ENCODE measurements around the gene IL10.

The IL10 gene

DNA sequence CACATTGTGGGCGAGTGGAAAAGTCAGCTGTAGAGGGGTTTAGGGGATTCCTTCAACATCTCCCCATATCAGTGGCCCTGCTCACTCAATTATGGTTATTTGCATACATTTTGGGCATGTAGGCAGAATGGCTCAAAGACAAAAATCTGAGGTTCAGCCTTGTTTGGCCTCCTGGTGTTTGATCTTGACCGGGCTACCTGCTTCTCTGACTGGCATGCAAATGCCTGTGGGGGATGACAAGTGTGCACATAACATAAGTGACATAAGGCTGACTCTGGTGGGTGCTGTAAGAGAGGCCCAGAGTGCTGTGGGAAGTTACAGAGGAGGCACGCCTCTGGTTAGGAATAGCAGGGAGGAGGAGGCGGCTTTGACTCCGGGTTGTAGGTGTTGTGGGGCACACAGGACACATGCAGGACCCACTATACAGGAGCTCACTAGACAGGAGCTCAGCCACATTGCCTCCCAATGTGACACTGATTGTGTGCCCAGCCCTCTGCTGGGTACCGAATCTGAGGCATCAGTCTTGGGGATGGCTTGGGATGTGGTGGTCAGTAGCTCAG lies 31.1 kb downstream of the IL10 start:
- no peaks in the 10 kb centered on the region for H3K27me3 ChIP-seq (replicated peaks; ENCODE audit: control insufficient read depth, insufficient read depth, low read length)
- no peaks in the 10 kb centered on the region for H3K36me3 ChIP-seq (ENCODE audit: control insufficient read depth, insufficient read depth, low read length, severe bottlenecking)
- no peak overlapping the region for H3K9ac ChIP-seq (ENCODE audit: low read length)
- H3K4me1 ChIP-seq (ENCODE audit: control insufficient read depth, insufficient read depth, low read length), result peaks cover 5% of the 10 kb centered on the region
- no peaks in the 10 kb centered on the region for H3K9me3 ChIP-seq (ENCODE audit: control insufficient read depth, low read length)
- DNase-seq (ENCODE audit: low read depth), result no peak
- no peak overlapping the region for H3K4me3 ChIP-seq (ENCODE audit: low read length)

DNA sequence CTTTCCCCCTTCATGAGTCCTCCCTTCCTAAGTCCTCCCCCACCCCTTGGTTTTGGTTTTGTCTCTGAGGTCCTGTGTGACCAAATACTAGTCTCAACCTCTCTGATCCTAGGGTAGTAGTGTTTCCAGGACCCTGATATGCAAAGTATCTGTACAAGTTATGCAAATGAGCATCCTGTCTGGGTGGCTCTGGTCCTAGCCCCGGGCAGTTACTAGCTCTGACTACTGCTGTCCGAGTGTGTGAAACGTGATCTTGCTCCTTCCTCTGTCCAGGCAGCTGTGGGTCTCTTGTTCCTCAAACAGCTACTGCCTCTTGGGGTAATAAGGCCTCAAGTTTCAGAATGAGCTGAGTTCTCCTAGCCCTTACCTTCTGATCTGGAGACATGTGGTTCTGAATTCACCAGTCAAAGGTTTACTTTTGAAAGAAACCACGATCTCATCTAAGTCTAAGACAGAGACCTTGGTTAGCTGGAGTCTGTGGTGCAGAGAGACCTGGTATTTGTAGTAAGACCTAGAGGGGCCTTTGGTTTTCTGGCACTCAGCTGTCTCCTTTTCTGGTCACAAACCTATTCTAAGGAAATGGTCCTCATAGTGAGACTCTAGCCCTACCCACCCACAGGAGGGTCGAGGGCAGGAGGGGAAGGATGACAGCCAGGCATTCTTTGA lies 32.8 kb downstream of the IL10 start:
- no peak overlapping the region for H3K9ac ChIP-seq (ENCODE audit: low read length)
- no peaks in the 10 kb centered on the region for H3K27me3 ChIP-seq (replicated peaks; ENCODE audit: control insufficient read depth, insufficient read depth, low read length)
- peaks cover 14% of the 10 kb centered on the region for H3K36me3 ChIP-seq (ENCODE audit: control insufficient read depth, insufficient read depth, low read length, severe bottlenecking)
- H3K4me1 ChIP-seq (ENCODE audit: control insufficient read depth, insufficient read depth, low read length), result peaks cover 5% of the 10 kb centered on the region
- no peak overlapping the region for H3K4me3 ChIP-seq (ENCODE audit: low read length)
- peak; percentile 41 for DNase-seq (ENCODE audit: low read depth)
- no peaks in the 10 kb centered on the region for H3K9me3 ChIP-seq (ENCODE audit: control insufficient read depth, low read length)

DNA sequence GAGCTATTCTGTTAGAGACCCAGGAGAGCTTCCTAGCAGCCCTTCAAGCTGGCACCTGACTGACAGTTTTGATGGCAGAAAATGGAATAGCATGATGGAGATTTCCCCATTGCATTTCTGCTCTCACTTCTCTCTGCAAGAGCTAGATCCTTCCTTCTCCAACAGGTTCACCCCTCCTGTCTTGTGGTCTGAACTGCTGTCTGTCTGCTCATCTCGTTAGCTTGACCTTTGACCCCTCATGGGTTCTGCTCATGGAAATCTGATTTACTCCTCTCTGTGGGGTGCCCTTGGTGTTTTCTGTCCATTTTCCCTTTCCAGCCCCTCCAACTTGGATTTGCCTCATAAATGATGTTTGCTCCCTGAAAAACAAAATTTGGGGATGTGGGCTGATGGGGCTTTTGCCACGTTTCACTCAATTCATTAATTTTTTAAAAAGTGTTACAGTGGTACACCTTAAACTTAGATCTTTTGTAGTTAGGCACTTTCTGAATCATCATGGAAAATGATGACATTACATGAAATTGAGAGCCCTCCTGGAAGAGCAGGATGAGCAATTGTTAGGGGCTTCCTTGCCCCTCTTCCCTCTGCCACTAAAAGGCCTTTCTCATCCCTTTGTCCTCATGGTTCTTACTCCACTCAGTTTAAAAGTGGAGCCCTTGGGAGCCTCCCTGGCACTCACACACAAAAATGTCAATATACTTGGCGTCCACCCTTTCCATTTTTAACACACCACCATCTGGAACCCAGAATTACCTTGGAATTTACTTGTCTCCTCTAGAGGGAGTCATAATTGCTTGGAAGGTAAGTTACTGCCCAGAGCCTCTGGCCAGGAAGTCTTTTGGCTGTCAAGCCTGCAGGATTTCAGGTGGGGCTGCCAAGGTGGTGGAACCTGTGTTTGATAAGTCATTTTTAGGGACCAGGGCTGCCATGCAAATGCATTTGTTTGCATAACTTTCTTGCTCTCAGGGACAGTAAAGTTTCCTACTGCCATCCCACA lies 33.6 kb downstream of the IL10 start:
- Histone ChIP-seq H3K36me3 (ENCODE audit: control insufficient read depth, insufficient read depth, low read length, severe bottlenecking) (peaks cover 22% of the 10 kb centered on the region), H3K9ac (ENCODE audit: low read length) (no peak overlapping the region), H3K27me3 (replicated peaks; ENCODE audit: control insufficient read depth, insufficient read depth, low read length) (no peaks in the 10 kb centered on the region), H3K4me3 (ENCODE audit: low read length) (no peak overlapping the region), H3K4me1 (ENCODE audit: control insufficient read depth, insufficient read depth, low read length) (peaks cover 5% of the 10 kb centered on the region), H3K9me3 (ENCODE audit: control insufficient read depth, low read length) (no peaks in the 10 kb centered on the region)
- no peak for DNase-seq (ENCODE audit: low read depth)

DNA sequence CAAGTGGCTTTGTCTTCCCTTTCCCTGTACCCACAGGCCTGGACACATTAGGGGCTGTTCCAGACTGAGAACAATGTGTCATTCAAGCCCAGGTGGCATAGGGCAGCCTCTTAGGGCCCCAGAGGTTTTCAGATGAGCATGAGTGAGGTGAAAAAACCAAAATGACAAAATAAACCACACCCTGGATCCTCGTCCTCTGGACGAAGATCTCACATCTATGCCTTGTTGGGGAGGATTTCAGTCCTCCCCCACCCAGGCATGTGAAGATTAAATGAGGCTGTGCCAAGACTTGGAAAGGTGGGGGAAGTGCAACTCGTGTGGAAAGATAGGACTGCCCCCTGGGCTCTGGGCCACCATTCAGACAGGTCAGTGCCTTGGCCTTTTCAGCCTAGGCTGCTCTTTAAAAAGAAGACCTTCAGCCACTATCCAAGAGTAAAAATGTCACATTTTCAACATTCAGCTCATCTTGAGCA lies 34.5 kb downstream of the IL10 start:
- Histone ChIP-seq H3K36me3 (ENCODE audit: control insufficient read depth, insufficient read depth, low read length, severe bottlenecking) (peaks cover 29% of the 10 kb centered on the region), H3K9ac (ENCODE audit: low read length) (no peak overlapping the region), H3K27me3 (replicated peaks; ENCODE audit: control insufficient read depth, insufficient read depth, low read length) (no peaks in the 10 kb centered on the region), H3K9me3 (ENCODE audit: control insufficient read depth, low read length) (no peaks in the 10 kb centered on the region), H3K4me3 (ENCODE audit: low read length) (no peak overlapping the region), H3K4me1 (ENCODE audit: control insufficient read depth, insufficient read depth, low read length) (peaks cover 5% of the 10 kb centered on the region)
- DNase-seq (ENCODE audit: low read depth), result no peak

DNA sequence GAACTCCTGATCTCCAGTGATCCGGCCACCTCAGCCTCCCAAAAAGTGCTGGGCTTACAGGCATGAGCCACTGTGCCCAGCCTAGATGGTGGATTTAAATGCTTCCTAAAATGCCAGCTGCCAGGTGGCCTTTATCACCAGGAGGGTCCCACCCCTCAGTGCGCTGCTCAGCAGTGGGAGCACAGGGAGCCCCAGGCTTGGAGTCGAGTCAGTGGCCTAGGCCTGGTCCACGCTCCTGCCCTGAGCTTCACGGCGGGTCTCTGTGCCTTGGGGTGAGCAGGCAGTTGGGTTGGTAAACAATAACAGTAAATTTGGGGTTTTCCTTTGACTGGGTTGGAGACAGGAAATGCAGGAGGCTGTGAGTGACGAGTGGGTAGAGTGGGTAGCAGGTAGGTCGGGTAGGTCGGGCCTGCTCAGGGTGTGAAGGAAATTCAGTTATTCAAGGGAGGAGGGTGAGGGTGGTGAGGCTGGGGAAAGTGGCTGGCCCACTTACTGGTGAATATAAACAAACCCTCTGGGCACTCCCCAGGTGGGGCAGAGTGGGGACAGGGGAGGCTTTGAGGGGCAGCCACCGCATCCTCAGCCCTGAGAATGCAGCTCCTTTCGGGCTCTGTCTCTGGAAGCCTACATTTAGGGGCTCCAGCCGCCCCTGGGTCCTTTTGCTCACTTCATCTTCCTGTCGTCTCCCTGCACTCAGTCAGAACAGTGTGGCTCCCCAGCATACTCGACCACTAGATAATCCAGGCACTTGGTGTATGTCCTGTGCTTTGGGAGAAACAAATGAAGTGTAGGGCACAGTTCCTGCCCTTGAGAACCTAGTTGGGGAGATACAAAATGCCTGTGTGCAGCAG lies 35.2 kb downstream of the IL10 start:
- H3K4me3 ChIP-seq (ENCODE audit: low read length), result no peak overlapping the region
- DNase-seq (ENCODE audit: low read depth), result no peak
- peaks cover 35% of the 10 kb centered on the region for H3K36me3 ChIP-seq (ENCODE audit: control insufficient read depth, insufficient read depth, low read length, severe bottlenecking)
- H3K4me1 ChIP-seq (ENCODE audit: control insufficient read depth, insufficient read depth, low read length), result peaks cover 5% of the 10 kb centered on the region
- H3K9ac ChIP-seq (ENCODE audit: low read length), result no peak overlapping the region
- H3K27me3 ChIP-seq (replicated peaks; ENCODE audit: control insufficient read depth, insufficient read depth, low read length), result no peaks in the 10 kb centered on the region
- H3K9me3 ChIP-seq (ENCODE audit: control insufficient read depth, low read length), result no peaks in the 10 kb centered on the region

DNA sequence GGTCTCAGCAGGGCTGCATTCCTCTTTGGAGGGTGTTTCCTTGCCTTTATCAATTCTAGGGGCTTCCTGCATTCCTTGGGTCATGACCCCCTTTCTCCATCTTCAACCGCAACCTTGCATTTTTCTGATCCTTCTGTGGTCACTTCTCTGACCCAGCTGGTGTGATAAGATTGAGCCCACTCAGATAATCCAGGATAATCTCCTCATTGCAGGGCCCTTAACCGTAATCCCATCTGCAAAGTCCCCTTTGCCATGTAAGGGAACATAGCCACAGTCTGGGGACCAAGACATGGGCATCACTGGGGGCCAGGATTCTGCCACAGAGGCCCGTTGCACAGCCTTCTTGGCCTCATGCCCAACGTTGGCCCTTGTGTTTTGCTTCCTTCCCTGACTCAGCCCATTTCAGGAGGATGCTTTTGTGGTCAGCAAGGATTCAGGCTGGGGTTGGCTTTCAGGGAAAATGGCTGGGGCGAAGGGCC lies 36.7 kb downstream of the IL10 start:
- Histone ChIP-seq H3K4me3 (ENCODE audit: low read length) (no peak overlapping the region), H3K36me3 (ENCODE audit: control insufficient read depth, insufficient read depth, low read length, severe bottlenecking) (peaks cover 50% of the 10 kb centered on the region), H3K9me3 (ENCODE audit: control insufficient read depth, low read length) (no peaks in the 10 kb centered on the region), H3K4me1 (ENCODE audit: control insufficient read depth, insufficient read depth, low read length) (peaks cover 5% of the 10 kb centered on the region), H3K9ac (ENCODE audit: low read length) (no peak overlapping the region), H3K27me3 (replicated peaks; ENCODE audit: control insufficient read depth, insufficient read depth, low read length) (no peaks in the 10 kb centered on the region)
- no peak for DNase-seq (ENCODE audit: low read depth)

DNA sequence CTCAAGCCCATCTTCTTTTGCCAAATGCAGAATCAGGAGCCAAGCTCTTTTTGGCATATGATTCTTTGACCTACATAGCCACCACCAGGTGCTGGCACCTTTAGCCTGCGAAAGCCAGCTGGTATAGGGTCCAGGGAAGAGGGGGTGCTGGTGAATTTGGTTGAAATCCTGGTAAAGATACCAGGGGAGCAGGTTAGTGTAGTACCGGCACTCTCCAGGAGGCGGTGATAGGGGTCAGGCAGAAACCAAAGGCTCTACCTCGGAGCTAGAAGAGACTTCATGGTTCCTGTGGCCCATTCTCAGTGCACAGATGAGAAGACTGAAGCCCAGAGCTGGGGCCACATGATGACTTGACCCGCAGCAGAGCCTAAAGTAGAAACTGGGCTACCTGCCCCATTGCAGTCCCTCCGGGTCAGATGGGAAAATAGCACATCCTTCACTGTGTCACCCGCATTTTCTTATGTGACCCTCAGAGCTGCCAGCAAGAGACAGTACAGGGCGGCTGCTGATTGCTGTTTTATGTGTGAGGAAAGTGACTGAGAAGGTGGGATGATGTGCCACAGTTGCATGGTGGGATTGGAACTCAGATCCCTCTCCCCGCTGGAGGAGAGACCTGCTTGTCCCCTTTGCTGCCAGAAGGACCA lies 37.7 kb downstream of the IL10 start:
- Histone ChIP-seq H3K9me3 (ENCODE audit: control insufficient read depth, low read length) (no peaks in the 10 kb centered on the region), H3K4me3 (ENCODE audit: low read length) (no peak overlapping the region), H3K36me3 (ENCODE audit: control insufficient read depth, insufficient read depth, low read length, severe bottlenecking) (peaks cover 60% of the 10 kb centered on the region), H3K9ac (ENCODE audit: low read length) (no peak overlapping the region), H3K4me1 (ENCODE audit: control insufficient read depth, insufficient read depth, low read length) (peaks cover 5% of the 10 kb centered on the region), H3K27me3 (replicated peaks; ENCODE audit: control insufficient read depth, insufficient read depth, low read length) (no peaks in the 10 kb centered on the region)
- peak; percentile 65 for DNase-seq (ENCODE audit: low read depth)

DNA sequence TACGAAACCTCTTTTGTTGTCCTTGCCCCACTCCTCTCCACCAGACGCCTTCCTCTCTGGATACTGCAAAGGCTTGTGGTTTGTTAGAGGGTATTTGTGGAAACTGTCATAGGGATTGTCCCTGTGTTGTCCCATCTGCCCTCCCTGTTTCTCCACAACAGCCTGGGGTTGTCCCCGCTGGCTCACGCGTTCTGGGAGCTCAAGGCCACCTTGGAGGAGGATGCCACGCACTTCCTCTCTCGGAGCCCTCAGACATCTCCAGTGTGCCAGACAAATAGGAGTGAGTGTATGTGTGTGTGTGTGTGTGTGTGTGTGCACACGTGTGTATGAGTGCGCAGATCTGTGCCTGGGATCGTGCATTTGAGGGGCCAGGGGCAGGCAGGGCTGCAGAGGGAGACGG lies 39.3 kb downstream of the IL10 start:
- no peak overlapping the region for H3K4me3 ChIP-seq (ENCODE audit: low read length)
- H3K9ac ChIP-seq (ENCODE audit: low read length), result no peak overlapping the region
- no peaks in the 10 kb centered on the region for H3K27me3 ChIP-seq (replicated peaks; ENCODE audit: control insufficient read depth, insufficient read depth, low read length)
- H3K36me3 ChIP-seq (ENCODE audit: control insufficient read depth, insufficient read depth, low read length, severe bottlenecking), result peaks cover 65% of the 10 kb centered on the region
- H3K9me3 ChIP-seq (ENCODE audit: control insufficient read depth, low read length), result no peaks in the 10 kb centered on the region
- H3K4me1 ChIP-seq (ENCODE audit: control insufficient read depth, insufficient read depth, low read length), result no peaks in the 10 kb centered on the region
- DNase-seq (ENCODE audit: low read depth), result no peak

DNA sequence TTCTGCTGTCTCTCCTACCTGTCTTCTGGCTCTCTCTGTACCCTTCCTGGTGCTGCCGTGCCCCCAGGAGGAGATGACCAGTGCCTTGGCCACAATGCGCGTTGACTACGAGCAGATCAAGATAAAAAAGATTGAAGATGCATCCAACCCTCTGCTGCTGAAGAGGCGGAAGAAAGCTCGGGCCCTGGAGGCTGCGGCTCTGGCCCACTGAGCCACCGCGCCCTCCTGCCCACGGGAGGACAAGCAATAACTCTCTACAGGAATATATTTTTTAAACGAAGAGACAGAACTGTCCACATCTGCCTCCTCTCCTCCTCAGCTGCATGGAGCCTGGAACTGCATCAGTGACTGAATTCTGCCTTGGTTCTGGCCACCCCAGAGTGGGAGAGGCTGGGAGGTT lies 39.8 kb downstream of the IL10 start:
- H3K27me3 ChIP-seq (replicated peaks; ENCODE audit: control insufficient read depth, insufficient read depth, low read length), result no peaks in the 10 kb centered on the region
- H3K36me3 ChIP-seq (ENCODE audit: control insufficient read depth, insufficient read depth, low read length, severe bottlenecking), result peaks cover 65% of the 10 kb centered on the region
- no peak overlapping the region for H3K9ac ChIP-seq (ENCODE audit: low read length)
- no peak for DNase-seq (ENCODE audit: low read depth)
- no peaks in the 10 kb centered on the region for H3K4me1 ChIP-seq (ENCODE audit: control insufficient read depth, insufficient read depth, low read length)
- H3K9me3 ChIP-seq (ENCODE audit: control insufficient read depth, low read length), result no peaks in the 10 kb centered on the region
- no peak overlapping the region for H3K4me3 ChIP-seq (ENCODE audit: low read length)

DNA sequence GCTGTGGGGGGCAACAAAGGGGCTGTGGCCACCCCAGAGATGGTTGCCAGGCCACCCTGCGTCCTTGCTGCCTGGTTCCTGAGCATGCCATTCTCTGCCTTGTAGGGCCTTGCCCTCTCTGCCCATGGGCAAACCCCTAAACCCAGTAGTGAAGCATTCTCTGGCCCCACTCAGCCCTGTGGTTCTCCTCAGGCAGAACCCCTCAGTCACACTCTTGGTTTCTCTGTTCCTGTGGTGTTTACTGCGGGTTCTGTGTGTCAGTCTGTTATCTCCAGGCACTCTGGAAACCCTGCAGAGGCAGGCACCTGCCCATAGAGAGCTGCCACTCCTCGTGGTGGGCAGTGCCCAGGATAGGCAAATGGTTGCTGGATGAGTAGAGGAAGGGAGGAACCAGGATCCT lies 42.8 kb downstream of the IL10 start:
- Histone ChIP-seq H3K4me3 (ENCODE audit: low read length) (no peak overlapping the region), H3K36me3 (ENCODE audit: control insufficient read depth, insufficient read depth, low read length, severe bottlenecking) (peaks cover 51% of the 10 kb centered on the region), H3K27me3 (replicated peaks; ENCODE audit: control insufficient read depth, insufficient read depth, low read length) (no peaks in the 10 kb centered on the region), H3K9me3 (ENCODE audit: control insufficient read depth, low read length) (no peaks in the 10 kb centered on the region), H3K9ac (ENCODE audit: low read length) (no peak overlapping the region), H3K4me1 (ENCODE audit: control insufficient read depth, insufficient read depth, low read length) (peaks cover 21% of the 10 kb centered on the region)
- no peak for DNase-seq (ENCODE audit: low read depth)
